Fibroblast of pulmonary artery (primary cell): ENCODE measurements around the gene BCL2L13.

ENCODE experiments used
- DNase-seq: peaks from one replicate; pipeline ENCODE4 v3.0.0-alpha.2; 2010; ENCODE audit warnings: low read depth
- H3K4me3 ChIP-seq: replicated peaks from 2 replicates; pipeline ENCODE4 v1.5.1; 2011; ENCODE audit warnings: low read depth, mild to moderate bottlenecking, control low read depth, low read length, moderate library complexity
- CTCF ChIP-seq: IDR thresholded peaks from 2 replicates; pipeline ENCODE4 v1.5.1; 2011; ENCODE audit warnings: mild to moderate bottlenecking, control low read depth, low read length, inconsistent platforms; ENCODE audit errors: missing control alignments

The BCL2L13 gene

GRCh38 chr22:17627961-17628405 lies 10.6 kb upstream of the BCL2L13 start:
- no peak for TF ChIP-seq CTCF
- H3K4me3 ChIP-seq: peak overlapping the region; percentile 100
- DNase-seq: no peak

- peak within 1 kb of the TSS; percentile 100 for H3K4me3 ChIP-seq
- peak; percentile 98 for DNase-seq
- TF ChIP-seq CTCF: no peak
Measured at GRCh38 chr22:17628406-17629172, 10.0 kb upstream of the BCL2L13 start, which contains the start of gene ATP6V1E1. Gene ATP6V1E1, minus strand, starts transcription at chr22:17628749. Its CDS starts 114 bp downstream, at chr22:17628635.

GRCh38 chr22:17629173-17629489 lies 9.4 kb upstream of the BCL2L13 start:
- TF ChIP-seq CTCF: no peak
- H3K4me3 ChIP-seq: peak overlapping the region; percentile 100
- DNase-seq: no peak

GRCh38 chr22:17629641-17630040 lies 8.9 kb upstream of the BCL2L13 start:
- peak overlapping the region; percentile 100 for H3K4me3 ChIP-seq
- DNase-seq: no peak
- TF ChIP-seq CTCF: no peak

- H3K4me3 ChIP-seq: no peak overlapping the region
- TF ChIP-seq CTCF: no peak
- no peak for DNase-seq
Measured at GRCh38 chr22:17631076-17631565, 7.4 kb upstream of the BCL2L13 start.

GRCh38 chr22:17633217-17633997 lies 5.2 kb upstream of the BCL2L13 start:
- peak; percentile 73 for DNase-seq
- TF ChIP-seq CTCF: no peak
- no peak overlapping the region for H3K4me3 ChIP-seq
